ENCODE measurements around the gene SPACA6.

GRCh38 chr19:51754770-51755169 lies 61.6 kb downstream of the SPACA6 start:
- TF ChIP-seq CTCF (IDR thresholded peaks at IDR 0.05) (no peak), POLR2A (IDR thresholded peaks at IDR 0.05) (no peak)
